ENCODE measurements around the gene TMEM59.

DNA sequence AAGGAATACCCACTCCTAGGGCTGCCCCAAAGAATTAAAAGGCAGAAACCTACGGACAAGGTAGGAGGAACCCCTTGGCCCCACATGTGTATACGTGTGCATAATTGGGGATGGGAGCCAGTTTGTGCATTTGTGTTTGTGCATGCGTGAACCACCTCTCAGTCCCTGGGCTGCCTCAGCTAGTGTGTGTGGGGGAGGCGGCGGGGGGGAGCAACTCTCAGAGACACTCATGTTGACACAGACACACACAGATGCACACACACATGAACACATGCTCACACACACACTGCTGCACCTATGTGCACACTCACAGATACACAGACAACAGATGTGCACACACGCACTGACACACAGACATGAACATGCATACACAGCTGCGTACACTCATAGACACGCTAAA is 40.1 kb downstream of the TMEM59 start:
- TF ChIP-seq, protein P1, sequence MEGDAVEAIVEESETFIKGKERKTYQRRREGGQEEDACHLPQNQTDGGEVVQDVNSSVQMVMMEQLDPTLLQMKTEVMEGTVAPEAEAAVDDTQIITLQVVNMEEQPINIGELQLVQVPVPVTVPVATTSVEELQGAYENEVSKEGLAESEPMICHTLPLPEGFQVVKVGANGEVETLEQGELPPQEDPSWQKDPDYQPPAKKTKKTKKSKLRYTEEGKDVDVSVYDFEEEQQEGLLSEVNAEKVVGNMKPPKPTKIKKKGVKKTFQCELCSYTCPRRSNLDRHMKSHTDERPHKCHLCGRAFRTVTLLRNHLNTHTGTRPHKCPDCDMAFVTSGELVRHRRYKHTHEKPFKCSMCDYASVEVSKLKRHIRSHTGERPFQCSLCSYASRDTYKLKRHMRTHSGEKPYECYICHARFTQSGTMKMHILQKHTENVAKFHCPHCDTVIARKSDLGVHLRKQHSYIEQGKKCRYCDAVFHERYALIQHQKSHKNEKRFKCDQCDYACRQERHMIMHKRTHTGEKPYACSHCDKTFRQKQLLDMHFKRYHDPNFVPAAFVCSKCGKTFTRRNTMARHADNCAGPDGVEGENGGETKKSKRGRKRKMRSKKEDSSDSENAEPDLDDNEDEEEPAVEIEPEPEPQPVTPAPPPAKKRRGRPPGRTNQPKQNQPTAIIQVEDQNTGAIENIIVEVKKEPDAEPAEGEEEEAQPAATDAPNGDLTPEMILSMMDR (IDR thresholded peaks at IDR 0.05): no peak
- no peak for TF ChIP-seq POLR2A (IDR thresholded peaks at IDR 0.05)

All from thyroid gland (tissue), 4 donors.